ENCODE data around the gene DCC.
"Not testable (repeated sequence)": the region's sequence is repeated elsewhere in the genome, so short reads cannot be mapped to it uniquely, and the experiment has no call there.

DCC gene

GRCh38 chr18:52353589-52353988 is 13.6 kb downstream of the DCC start:
- DNase-seq (ENCODE audit: low read depth, low spot score), result no peak
- POLR2A ChIA-PET, result no interaction called here
- CTCF ChIA-PET, result interaction anchor here (1.1 to 1.6 kb wide), 2 partner anchors 9 to 14 kb away, joined by 3 to 6 read pairs; no protein-coding TSS in a partner anchor
- H3K4me3 ChIP-seq (ENCODE audit: low read depth, low read length), result no peak overlapping the region
- no peak for TF ChIP-seq CTCF (IDR thresholded peaks at IDR 0.05; ENCODE audit: insufficient read depth, low read length, missing control alignments)

GRCh38 chr18:52363861-52364260 is 23.9 kb downstream of the DCC start:
- TF ChIP-seq CTCF (IDR thresholded peaks at IDR 0.05; ENCODE audit: insufficient read depth, low read length, missing control alignments), result no peak
- ChIA-PET POLR2A (no interaction called here), CTCF (no interaction called here)
- DNase-seq (ENCODE audit: low read depth, low spot score), result no peak
- H3K4me3 ChIP-seq (ENCODE audit: low read depth, low read length), result no peak overlapping the region

- H3K4me3 ChIP-seq (ENCODE audit: low read depth, low read length); POLR2A ChIA-PET; CTCF ChIA-PET; DNase-seq (ENCODE audit: low read depth, low spot score): not testable (repeated sequence)
These were observed 26.9 kb downstream of the DCC start for GRCh38 chr18:52366851-52367250.

GRCh38 chr18:52367953-52368742 is 28.2 kb downstream of the DCC start:
- no peak for DNase-seq (ENCODE audit: low read depth, low spot score)
- no peak for TF ChIP-seq CTCF (IDR thresholded peaks at IDR 0.05; ENCODE audit: insufficient read depth, low read length, missing control alignments)
- POLR2A ChIA-PET, result no interaction called here
- no peak overlapping the region for H3K4me3 ChIP-seq (ENCODE audit: low read depth, low read length)
- CTCF ChIA-PET, result no interaction called here

GRCh38 chr18:52370841-52371240 is 30.8 kb downstream of the DCC start:
- no peak overlapping the region for H3K4me3 ChIP-seq (ENCODE audit: low read depth, low read length)
- no peak for TF ChIP-seq CTCF (IDR thresholded peaks at IDR 0.05; ENCODE audit: insufficient read depth, low read length, missing control alignments)
- no peak for DNase-seq (ENCODE audit: low read depth, low spot score)
- ChIA-PET CTCF (no interaction called here), POLR2A (no interaction called here)

GRCh38 chr18:52376104-52376503 is 36.1 kb downstream of the DCC start:
- CTCF ChIA-PET, result no interaction called here
- no peak overlapping the region for H3K4me3 ChIP-seq (ENCODE audit: low read depth, low read length)
- POLR2A ChIA-PET, result no interaction called here

More at GRCh38 chr18:52376104-52376503, 36.1 kb downstream of the DCC start:
- no peak for TF ChIP-seq CTCF (IDR thresholded peaks at IDR 0.05; ENCODE audit: insufficient read depth, low read length, missing control alignments)
- no peak for DNase-seq (ENCODE audit: low read depth, low spot score)
